ENCODE measurements around the gene DNAAF3. TPM values are rescaled to one million over a fixed set of nuclear protein-coding genes. Genes with fewer than 3 reads are reported as not detected.

DNAAF3 gene
- polyA plus RNA-seq, 1 of the 3 experiments (the other 2 are of a cell fraction): 2.4 TPM

GRCh38 chr19:55137915-55138314, 28.5 kb downstream of the DNAAF3 start (continued):
- no peak for TF ChIP-seq NFIC (IDR thresholded peaks at IDR 0.05; ENCODE audit: borderline replicate concordance)
- no peak for TF ChIP-seq FOSL2 (IDR thresholded peaks at IDR 0.05; ENCODE audit: borderline replicate concordance, low read depth)

- WGBS (ENCODE audit: low lambda C conversion rate): 64% methylated on average over 12 of the region's 17 CpGs
- Histone ChIP-seq H4K20me1 (ENCODE audit: insufficient read depth) (no peaks in the 10 kb centered on the region), H3K27me3 (ENCODE audit: insufficient read depth) (peaks cover 9% of the 10 kb centered on the region; the same call in 1 of the 2 replicates), H3K9me3 (no peaks in the 10 kb centered on the region), H3K4me2 (no peak overlapping the region), H3K27ac (ENCODE audit: low read depth in 2 of 2, low read length in 1 of 2) (no peak overlapping the region), H3F3A (replicated peaks; ENCODE audit: insufficient read depth) (peaks cover 4% of the 10 kb centered on the region), H2AFZ (ENCODE audit: low read depth) (no peak overlapping the region), H3K4me1 (ENCODE audit: control insufficient read depth in 1 of 2, insufficient read depth in 2 of 2, low read depth in 1 of 2, low read length in 1 of 2) (peaks cover 0 to 4% of the 10 kb centered on the region in 2 experiments; a peak in 1 of 4 replicates), H3K9me2 (no peaks in the 10 kb centered on the region), H3K36me3 (replicated peaks in 1 of 2; ENCODE audit: control insufficient read depth in 1 of 2, insufficient read depth in 2 of 2, low read length in 1 of 2) (no peaks in the 10 kb centered on the region), H3K79me2 (ENCODE audit: insufficient read depth) (no peaks in the 10 kb centered on the region), H3K4me3 (ENCODE audit: low read depth in 2 of 2, low read length in 1 of 2) (no peak overlapping the region), H3K9ac (no peak overlapping the region)
- no peak for TF ChIP-seq MXI1 (IDR thresholded peaks at IDR 0.05; ENCODE audit: low read depth, low read length)
- TF ChIP-seq ZBTB33 (IDR thresholded peaks at IDR 0.05; ENCODE audit: borderline replicate concordance, low read depth): no peak
- no peak for TF ChIP-seq REST (IDR thresholded peaks at IDR 0.05; ENCODE audit: low read depth, low read length)
- no peak for TF ChIP-seq MAX (IDR thresholded peaks at IDR 0.05; ENCODE audit: low read depth)
- TF ChIP-seq GABPA (IDR thresholded peaks at IDR 0.05; ENCODE audit: low read depth): no peak
- TF ChIP-seq TEAD4 (IDR thresholded peaks at IDR 0.05; ENCODE audit: borderline replicate concordance, insufficient read depth): no peak
- no peak for TF ChIP-seq RAD21 (IDR thresholded peaks at IDR 0.05; ENCODE audit: low read length)
- TF ChIP-seq TAF1 (IDR thresholded peaks at IDR 0.05; ENCODE audit: borderline replicate concordance, low read depth, low read length): no peak
- no peak for TF ChIP-seq RFX5 (IDR thresholded peaks at IDR 0.05; ENCODE audit: low read length)
- TF ChIP-seq IRF3 (IDR thresholded peaks at IDR 0.05; ENCODE audit: low read depth, low read length): no peak
- no peak for TF ChIP-seq NRF1 (IDR thresholded peaks at IDR 0.05; ENCODE audit: low read depth, low read length)
- TF ChIP-seq RXRA (IDR thresholded peaks at IDR 0.05; ENCODE audit: borderline replicate concordance, low read depth): no peak
- TF ChIP-seq CTCF (IDR thresholded peaks at IDR 0.05): no peak
- no peak for TF ChIP-seq EP300 (IDR thresholded peaks at IDR 0.05; ENCODE audit: borderline replicate concordance in 1 of 2, low read depth in 1 of 2, low read length in 1 of 2)
- no peak for TF ChIP-seq JUND (IDR thresholded peaks at IDR 0.05)
- TF ChIP-seq FOXJ3 (CRISPR knock-in tag; IDR thresholded peaks at IDR 0.05): no peak
- CTCF ChIA-PET: interaction anchor here (0.8 to 2.2 kb wide), 12 partner anchors 9 to 496 kb away, joined by 3 to 12 read pairs (median 4); partner anchors contain the start of gene PPP1R12C
- POLR2A ChIA-PET: no interaction called here
- DNase-seq: peak; percentile 11
These were observed 29.9 kb downstream of the DNAAF3 start for GRCh38 chr19:55136399-55137102.
